ENCODE measurements around the gene RGPD8. TPM values are rescaled to one million over a fixed set of nuclear protein-coding genes. Genes with fewer than 3 reads are reported as not detected.
A peak's percentile ranks its signal among the peaks of the same experiment; 100 is the strongest.
"Not testable (repeated sequence)": the region's sequence is repeated elsewhere in the genome, so short reads cannot be mapped to it uniquely, and the experiment has no call there.

Gene RGPD8
- 5.0 to 10.2 TPM (median 6.8 TPM) in 3 replicates for total RNA-seq
- long read RNA-seq: 0 reads

GRCh38 chr2:112433480-112433879, at the start of gene RGPD8:
Gene RGPD8, minus strand, starts transcription at chr2:112433645. Its CDS starts 192 bp downstream, at chr2:112433453.
- H3K4me3 Mint-ChIP-seq (ENCODE audit: unreplicated experiment): peak within 1 kb of the TSS; percentile 59
- not testable (repeated sequence) for H3K4me1 Mint-ChIP-seq (ENCODE audit: low read depth); DNase-seq (ENCODE audit: low spot score); H3K27me3 Mint-ChIP-seq (ENCODE audit: low read depth); H3K9me3 Mint-ChIP-seq (ENCODE audit: low read depth); H3K36me3 Mint-ChIP-seq (ENCODE audit: low read depth); H3K27ac Mint-ChIP-seq (ENCODE audit: unreplicated experiment)
- TF ChIP-seq CTCF (IDR thresholded peaks at IDR 0.05): peak; percentile 79

- DNase-seq (ENCODE audit: low spot score): no peak
- Mint-ChIP-seq H3K27me3 (ENCODE audit: low read depth) (no peaks in the 10 kb centered on the region), H3K4me1 (ENCODE audit: low read depth) (peaks cover 35% of the 10 kb centered on the region), H3K27ac (ENCODE audit: unreplicated experiment) (peak overlapping the region; percentile 87), H3K9me3 (ENCODE audit: low read depth) (no peaks in the 10 kb centered on the region), H3K36me3 (ENCODE audit: low read depth) (peaks cover 3% of the 10 kb centered on the region), H3K4me3 (ENCODE audit: unreplicated experiment) (peak overlapping the region; percentile 95)
- no peak for TF ChIP-seq CTCF (IDR thresholded peaks at IDR 0.05)
These were observed 49.6 kb upstream of the RGPD8 start for GRCh38 chr2:112483042-112483473.

GRCh38 chr2:112482309-112483041, 49.0 kb upstream of the RGPD8 start:
- DNase-seq (ENCODE audit: low spot score): no peak
- Mint-ChIP-seq H3K9me3 (ENCODE audit: low read depth) (no peaks in the 10 kb centered on the region), H3K27ac (ENCODE audit: unreplicated experiment) (peak overlapping the region; percentile 87), H3K27me3 (ENCODE audit: low read depth) (no peaks in the 10 kb centered on the region), H3K4me1 (ENCODE audit: low read depth) (peaks cover 35% of the 10 kb centered on the region), H3K36me3 (ENCODE audit: low read depth) (peaks cover 3% of the 10 kb centered on the region), H3K4me3 (ENCODE audit: unreplicated experiment) (peak overlapping the region; percentile 95)
- peak; percentile 27 for TF ChIP-seq CTCF (IDR thresholded peaks at IDR 0.05)

- Mint-ChIP-seq H3K4me1 (ENCODE audit: low read depth) (peaks cover 34% of the 10 kb centered on the region), H3K4me3 (ENCODE audit: unreplicated experiment) (peak within 1 kb of the TSS; percentile 95), H3K9me3 (ENCODE audit: low read depth) (no peaks in the 10 kb centered on the region), H3K36me3 (ENCODE audit: low read depth) (peaks cover 3% of the 10 kb centered on the region), H3K27me3 (ENCODE audit: low read depth) (no peaks in the 10 kb centered on the region), H3K27ac (ENCODE audit: unreplicated experiment) (peak within 1 kb of the TSS; percentile 92)
- no peak for TF ChIP-seq CTCF (IDR thresholded peaks at IDR 0.05)
- no peak for DNase-seq (ENCODE audit: low spot score)
These were observed 48.2 kb upstream of the RGPD8 start, which contains the start of gene TTL for GRCh38 chr2:112481528-112482233. Gene TTL, plus strand, starts transcription at chr2:112482156. Its CDS starts 189 bp downstream, at chr2:112482345.

- Mint-ChIP-seq H3K36me3 (ENCODE audit: low read depth) (peaks cover 2% of the 10 kb centered on the region), H3K4me3 (ENCODE audit: unreplicated experiment) (peak overlapping the region; percentile 84), H3K9me3 (ENCODE audit: low read depth) (no peaks in the 10 kb centered on the region)
These were observed 47.6 kb upstream of the RGPD8 start for GRCh38 chr2:112481050-112481527.

More at GRCh38 chr2:112481050-112481527, 47.6 kb upstream of the RGPD8 start:
- peak; percentile 95 for DNase-seq (ENCODE audit: low spot score)
- Mint-ChIP-seq H3K27ac (ENCODE audit: unreplicated experiment) (peak overlapping the region; percentile 92), H3K4me1 (ENCODE audit: low read depth) (peaks cover 31% of the 10 kb centered on the region), H3K27me3 (ENCODE audit: low read depth) (no peaks in the 10 kb centered on the region)
- TF ChIP-seq CTCF (IDR thresholded peaks at IDR 0.05): peak; percentile 86

Measured in chondrocyte (in vitro differentiated cells).